Activated CD4-positive, alpha-beta T cell treated with anti-CD3 and anti-CD28 coated beads, Interleukin-2, amount 50 U/mL, for 1 hour (primary cell): Measurements from ENCODE around the gene ENOSF1.
A peak's percentile ranks its signal among the peaks of the same experiment; 100 is the strongest.

Experiments used
- DNase-seq: peaks from one replicate; pipeline ENCODE4 v3.0.0-alpha.2; 2020

Gene ENOSF1

DNA sequence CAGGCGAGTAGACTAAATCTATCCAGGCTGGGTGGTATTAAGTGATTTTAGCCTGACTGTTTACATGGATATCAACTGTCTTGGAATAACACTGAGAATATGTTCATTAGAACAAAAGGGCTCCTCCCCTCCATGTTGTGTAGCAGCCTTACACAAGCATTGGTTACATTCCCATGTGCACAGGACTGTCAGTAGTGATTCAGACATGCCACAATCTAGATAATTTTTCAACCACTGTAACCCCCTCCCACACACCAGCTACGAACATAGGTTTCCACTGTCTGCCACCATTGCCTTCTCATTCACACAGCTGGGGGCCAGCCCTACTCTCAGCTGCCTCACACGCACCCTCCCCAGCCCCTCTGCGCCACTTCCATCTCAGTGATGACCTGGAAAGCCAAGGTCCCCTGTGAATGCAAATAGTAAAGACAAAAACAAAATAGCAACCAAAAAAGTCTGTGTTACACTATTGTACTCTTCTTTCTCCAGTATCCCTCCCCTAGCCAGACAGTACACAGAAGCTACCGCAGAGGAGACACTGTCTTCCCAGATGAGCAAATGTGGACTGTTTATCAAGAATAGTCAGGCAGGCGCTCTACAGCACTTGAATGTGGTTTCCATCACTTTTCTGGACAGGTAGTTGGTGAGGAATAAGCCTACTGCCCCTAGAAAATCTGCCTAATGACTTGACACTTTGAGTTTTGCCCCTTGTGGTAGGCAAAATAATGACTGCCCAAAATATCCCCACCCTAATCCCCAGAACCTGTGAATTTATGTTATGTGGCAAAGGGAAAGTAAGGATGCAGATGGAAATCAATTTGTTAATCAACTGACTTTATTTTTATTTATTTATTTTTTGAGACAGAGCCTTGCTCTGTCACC lies 82.9 kb downstream of the ENOSF1 start:
- DNase-seq, result no peak

- no peak for DNase-seq
Measured at GRCh38 chr18:627231-627630, 85.2 kb downstream of the ENOSF1 start.

DNA sequence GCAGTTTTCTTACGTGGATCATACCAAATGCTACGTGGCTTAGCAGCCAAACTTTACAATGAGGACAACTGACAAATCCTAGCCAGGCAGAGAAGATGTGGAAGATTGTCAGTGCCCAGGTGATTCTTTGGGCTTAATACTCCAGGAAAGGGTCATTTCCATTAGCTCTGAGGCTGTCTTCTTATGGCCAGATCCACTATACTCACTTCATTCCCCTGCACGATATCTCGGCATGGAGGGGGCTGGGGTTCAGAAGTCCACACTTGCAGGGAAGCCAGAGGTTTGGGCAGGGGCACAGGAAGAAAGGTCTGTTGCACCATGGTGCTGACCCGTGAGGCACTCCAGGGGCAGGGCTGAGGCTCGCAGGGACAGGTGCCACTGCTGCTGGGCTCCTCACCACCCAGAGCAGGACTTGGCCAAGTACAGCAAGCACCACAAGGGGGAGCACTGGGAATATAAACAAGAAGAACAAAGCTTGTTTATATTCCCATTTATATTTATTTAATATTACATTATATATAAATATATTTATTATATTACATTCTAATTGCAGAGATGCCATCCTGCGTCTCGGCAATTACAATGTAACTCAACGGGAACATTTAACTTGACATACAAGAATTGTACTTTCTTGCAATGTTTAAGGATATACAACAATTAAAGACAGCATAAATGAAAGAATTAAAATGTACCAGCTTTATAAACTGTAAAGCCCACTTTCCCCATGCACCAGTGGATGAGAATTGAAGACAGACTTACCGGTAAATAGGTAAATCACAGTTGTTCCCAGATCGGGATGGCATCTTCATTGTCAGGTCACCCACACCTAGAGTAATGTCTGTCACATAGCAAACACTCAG lies 88.4 kb downstream of the ENOSF1 start:
- DNase-seq, result peak; percentile 61

- DNase-seq, result no peak
Measured at GRCh38 chr18:622289-622688, 90.1 kb downstream of the ENOSF1 start.

GRCh38 chr18:621291-622043 lies 91.0 kb downstream of the ENOSF1 start:
- no peak for DNase-seq
